MCF 10A (cell line): Measurements from ENCODE around the gene PGRMC1. TPM values are rescaled to one million over a fixed set of nuclear protein-coding genes. Genes with fewer than 3 reads are reported as not detected.

Experiments used
- Bru-seq: library from RNA; stranded (reverse); fragments of 400-500 nt; gene quantifications from one replicate; lab custom pipeline; 2021; lab: Mats Ljungman, UMichigan
- BruChase-seq, 2 experiments: library from RNA; stranded (reverse); fragments of 400-500 nt; gene quantifications; one replicate each; lab custom pipeline; 2021; lab: Mats Ljungman, UMichigan
- BruUV-seq: library from RNA; stranded (reverse); fragments of 400-500 nt; replicated peaks from 2 replicates; lab custom pipeline; 2021; lab: Mats Ljungman, UMichigan
- CTCF ChIA-PET: fragments of 300-600 bp; sonication (Branson Sonifier 250); formaldehyde crosslinking; extraction: SDS; loops from one replicate; lab custom pipeline; 2021; ENCODE audit warnings: antibody characterized with exemption, inconsistent platforms; lab: Yijun Ruan, JAX
- POLR2A ChIA-PET: fragments of 300-600, 350-650 bp; sonication (Branson Sonifier 250); formaldehyde crosslinking; extraction: SDS; loops from one replicate; lab custom pipeline; 2020; ENCODE audit warnings: antibody characterized with exemption, inconsistent platforms; lab: Yijun Ruan, JAX
- DNase-seq: peaks from one replicate; pipeline ENCODE4 v3.0.0-alpha.2; 2018; ENCODE audit not compliant: unreplicated experiment
- H3K27ac Mint-ChIP-seq: one replicate; pipeline ENCODE4 v1.8.0; 2022; ENCODE audit warnings: mild to moderate bottlenecking, low read depth, mixed read lengths; ENCODE audit not compliant: unreplicated experiment
- H3K27me3 Mint-ChIP-seq: one replicate; pipeline ENCODE4 v1.8.0; 2022; ENCODE audit warnings: mixed read lengths; ENCODE audit not compliant: insufficient read depth, unreplicated experiment
- H3K36me3 Mint-ChIP-seq: one replicate; pipeline ENCODE4 v1.8.0; 2022; ENCODE audit warnings: mild to moderate bottlenecking, moderate library complexity, mixed read lengths; ENCODE audit not compliant: insufficient read depth, unreplicated experiment
- H3K4me1 Mint-ChIP-seq: one replicate; pipeline ENCODE4 v1.8.0; 2022; ENCODE audit warnings: mixed read lengths; ENCODE audit not compliant: insufficient read depth, unreplicated experiment
- H3K4me3 Mint-ChIP-seq: one replicate; pipeline ENCODE4 v1.8.0; 2022; ENCODE audit warnings: mild to moderate bottlenecking, moderate library complexity, mixed read lengths; ENCODE audit not compliant: unreplicated experiment
- H3K9me3 Mint-ChIP-seq: one replicate; pipeline ENCODE4 v1.8.0; 2022; ENCODE audit warnings: mixed read lengths; ENCODE audit not compliant: unreplicated experiment
- CTCF ChIP-seq: fragments of 200-600 bp; IDR thresholded peaks from one replicate; pipeline ENCODE4 v1.8.0; 2022; ENCODE audit warnings: antibody characterized with exemption, mild to moderate bottlenecking; ENCODE audit not compliant: unreplicated experiment
- intact Hi-C: fragments of 100-400 bp; cut with micrococcal nuclease; formaldehyde crosslinking; loops from 2 replicates; pipeline ENCODE4 v1.14.1; 2022
- long read RNA-seq: library from polyadenylated mRNA; stranded (forward); transcript quantifications from one replicate; pipeline ENCODE4 v2.0.0, GENCODE V29; 2022
- total RNA-seq: library from RNA; stranded (reverse); gene quantifications from 2 replicates; pipeline ENCODE4 v1.2.3, GENCODE V29; 2022

Gene PGRMC1
- total RNA-seq (40.7 and 40.8 TPM in 2 replicates), Bru-seq, nascent RNA (percentile 67 among the genes with signal in this experiment), BruChase-seq, experiment 1, labeled RNA remaining after a 6-hour chase (percentile 92 among the genes with signal in this experiment), BruChase-seq, experiment 2, labeled RNA remaining after a 2-hour chase (percentile 76 among the genes with signal in this experiment)
- long read RNA-seq, transcript PGRMC1-201 (3 exons, 1,911 nt): major isoform, 99 of 101 reads
- long read RNA-seq, partial matches to known transcripts: 0 of 101 reads
- long read RNA-seq, other reads (novel, unspliced or antisense): 2 of 101 reads

- Mint-ChIP-seq H3K36me3 (no peaks in the 10 kb centered on the region), H3K4me3 (peak within 1 kb of the TSS; percentile 76), H3K4me1 (peaks cover 13% of the 10 kb centered on the region), H3K27ac (peak within 1 kb of the TSS; percentile 55), H3K27me3 (peaks cover 41% of the 10 kb centered on the region), H3K9me3 (no peaks in the 10 kb centered on the region)
- intact Hi-C loops: no loop called here
- DNase-seq: peak; percentile 81
- POLR2A ChIA-PET: interaction anchor here (0.6 to 2.6 kb wide), 6 partner anchors 7 to 277 kb away, joined by 3 to 11 read pairs (median 3); no protein-coding TSS in a partner anchor
- TSS peak; percentile 89 for BruUV-seq
- CTCF ChIA-PET: interaction anchor here (1.1 kb wide), 1 partner anchor 643 kb away, joined by 3 read pairs; no protein-coding TSS in a partner anchor
- no peak for TF ChIP-seq CTCF
These were observed at the start of gene PGRMC1 for GRCh38 chrX:119235872-119236622. PGRMC1 (plus strand) TSS chrX:119236285; CDS start chrX:119236364, 79 bp downstream.

- no peak overlapping the region for H3K4me3 Mint-ChIP-seq
- ChIA-PET POLR2A (no interaction called here), CTCF (interaction anchor here (0.6 kb wide), 1 partner anchor 39 kb away, joined by 3 read pairs; no protein-coding TSS in a partner anchor)
- H3K4me1 Mint-ChIP-seq: no peaks in the 10 kb centered on the region
- no peaks in the 10 kb centered on the region for H3K9me3 Mint-ChIP-seq
- TF ChIP-seq CTCF: no peak
- no peak overlapping the region for H3K27ac Mint-ChIP-seq
- peaks cover 27% of the 10 kb centered on the region for H3K27me3 Mint-ChIP-seq
- intact Hi-C loops: no loop called here
- H3K36me3 Mint-ChIP-seq: no peaks in the 10 kb centered on the region
- BruUV-seq: no TSS peak
- no peak for DNase-seq
These were observed 49.3 kb upstream of the PGRMC1 start for GRCh38 chrX:119186763-119187162.

DNA sequence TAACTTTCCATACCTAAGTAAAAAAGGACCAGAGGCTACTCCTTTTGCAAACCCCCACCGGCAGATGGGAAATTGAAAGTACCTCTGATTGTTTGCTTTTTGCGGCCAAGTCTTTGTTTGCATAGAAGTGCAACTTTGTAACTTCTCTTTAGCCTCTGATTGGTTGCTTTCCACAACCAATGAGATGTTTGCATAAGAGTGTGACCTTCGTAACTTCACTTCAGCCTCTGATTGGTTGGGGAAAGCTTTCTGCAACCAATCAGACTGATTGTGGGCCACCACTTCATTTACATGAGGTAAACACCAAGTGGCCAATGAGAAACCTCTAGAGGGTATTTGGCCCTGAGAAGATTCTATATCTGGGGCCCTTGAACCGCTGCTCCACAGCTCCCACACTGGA is 48.8 kb upstream of the PGRMC1 start:
- Mint-ChIP-seq H3K27me3 (peaks cover 31% of the 10 kb centered on the region), H3K36me3 (no peaks in the 10 kb centered on the region), H3K4me1 (no peaks in the 10 kb centered on the region), H3K27ac (no peak overlapping the region), H3K9me3 (no peaks in the 10 kb centered on the region), H3K4me3 (no peak overlapping the region)
- ChIA-PET CTCF (no interaction called here), POLR2A (no interaction called here)
- BruUV-seq: no TSS peak
- TF ChIP-seq CTCF: no peak
- intact Hi-C loops: no loop called here
- DNase-seq: no peak

GRCh38 chrX:119189115-119189514 is 47.0 kb upstream of the PGRMC1 start:
- no peak overlapping the region for H3K27ac Mint-ChIP-seq
- no TSS peak for BruUV-seq

More at GRCh38 chrX:119189115-119189514, 47.0 kb upstream of the PGRMC1 start:
- H3K27me3 Mint-ChIP-seq: peaks cover 31% of the 10 kb centered on the region
- DNase-seq: no peak
- H3K4me3 Mint-ChIP-seq: no peak overlapping the region
- intact Hi-C loops: no loop called here
- H3K4me1 Mint-ChIP-seq: no peaks in the 10 kb centered on the region
- TF ChIP-seq CTCF: no peak
- no peaks in the 10 kb centered on the region for H3K9me3 Mint-ChIP-seq
- ChIA-PET POLR2A (no interaction called here), CTCF (interaction anchor here (0.9 to 1.8 kb wide), 3 partner anchors 17 to 180 kb away, joined by 3 to 8 read pairs (median 3); no protein-coding TSS in a partner anchor)
- no peaks in the 10 kb centered on the region for H3K36me3 Mint-ChIP-seq
